Kidney epithelial cell (primary cell): ENCODE data around the gene AGPAT3. TPM values are rescaled to one million over a fixed set of nuclear protein-coding genes. Genes with fewer than 3 reads are reported as not detected.

Source experiments
- DNase-seq: peaks from one replicate; pipeline ENCODE4 v3.0.0-alpha.2; 2010; ENCODE audit warnings: low read depth
- H3K27me3 ChIP-seq: 2 replicates; pipeline ENCODE4 v1.6.0; 2011; ENCODE audit warnings: low read length; ENCODE audit not compliant: control insufficient read depth, insufficient read depth
- H3K36me3 ChIP-seq: 2 replicates; pipeline ENCODE4 v1.5.1; 2011; ENCODE audit warnings: low read length; ENCODE audit not compliant: control insufficient read depth, insufficient read depth
- H3K4me3 ChIP-seq: 2 replicates; pipeline ENCODE4 v1.5.1; 2011; ENCODE audit warnings: low read depth, mild to moderate bottlenecking, control low read depth, low read length
- total RNA-seq: library from RNA; depleted of rRNA; stranded (reverse); fragments of >200 nt; gene quantifications from 2 replicates; pipeline ENCODE4 v1.2.3, GENCODE V29; 2015
- TF ChIP-seq, protein P1 (sequence below): IDR thresholded peaks from 2 replicates; pipeline ENCODE4 v1.5.1; 2011; ENCODE audit warnings: mild to moderate bottlenecking, moderate library complexity, low read length, control low read depth, inconsistent platforms; ENCODE audit not compliant: insufficient read depth, poor library complexity, severe bottlenecking

AGPAT3 gene
- total RNA-seq, 1 donor from 2014 or later, result 62.3 TPM

DNA sequence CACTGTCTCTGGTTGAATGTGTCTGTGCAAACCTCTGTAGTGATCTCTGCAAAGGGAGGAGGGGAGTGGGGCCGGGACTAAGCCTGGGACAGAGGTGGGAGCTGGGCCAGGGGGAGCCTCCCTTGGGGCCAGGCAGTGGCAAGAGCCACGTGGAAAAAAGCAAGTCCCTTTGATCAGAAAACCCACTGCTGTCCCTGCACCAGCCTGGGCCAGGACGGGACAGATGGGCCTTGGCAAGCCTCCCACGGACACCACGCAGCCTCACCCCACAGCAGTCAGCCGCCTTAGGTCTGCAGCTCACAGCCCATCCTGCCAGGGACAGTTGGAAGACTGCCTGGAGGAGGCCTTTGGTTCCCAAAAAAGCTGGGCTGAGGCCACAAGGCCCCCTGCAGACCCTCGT, 135.3 kb downstream of the AGPAT3 start:
- DNase-seq, result no peak
- H3K27me3 ChIP-seq, result no peaks in the 10 kb centered on the region
- TF ChIP-seq, protein P1, sequence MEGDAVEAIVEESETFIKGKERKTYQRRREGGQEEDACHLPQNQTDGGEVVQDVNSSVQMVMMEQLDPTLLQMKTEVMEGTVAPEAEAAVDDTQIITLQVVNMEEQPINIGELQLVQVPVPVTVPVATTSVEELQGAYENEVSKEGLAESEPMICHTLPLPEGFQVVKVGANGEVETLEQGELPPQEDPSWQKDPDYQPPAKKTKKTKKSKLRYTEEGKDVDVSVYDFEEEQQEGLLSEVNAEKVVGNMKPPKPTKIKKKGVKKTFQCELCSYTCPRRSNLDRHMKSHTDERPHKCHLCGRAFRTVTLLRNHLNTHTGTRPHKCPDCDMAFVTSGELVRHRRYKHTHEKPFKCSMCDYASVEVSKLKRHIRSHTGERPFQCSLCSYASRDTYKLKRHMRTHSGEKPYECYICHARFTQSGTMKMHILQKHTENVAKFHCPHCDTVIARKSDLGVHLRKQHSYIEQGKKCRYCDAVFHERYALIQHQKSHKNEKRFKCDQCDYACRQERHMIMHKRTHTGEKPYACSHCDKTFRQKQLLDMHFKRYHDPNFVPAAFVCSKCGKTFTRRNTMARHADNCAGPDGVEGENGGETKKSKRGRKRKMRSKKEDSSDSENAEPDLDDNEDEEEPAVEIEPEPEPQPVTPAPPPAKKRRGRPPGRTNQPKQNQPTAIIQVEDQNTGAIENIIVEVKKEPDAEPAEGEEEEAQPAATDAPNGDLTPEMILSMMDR, result no peak
- no peak overlapping the region for H3K4me3 ChIP-seq
- H3K36me3 ChIP-seq, result no peaks in the 10 kb centered on the region

- no peaks in the 10 kb centered on the region for H3K27me3 ChIP-seq
- H3K36me3 ChIP-seq, result no peaks in the 10 kb centered on the region
- no peak for DNase-seq
- no peak overlapping the region for H3K4me3 ChIP-seq
- TF ChIP-seq, protein P1, result no peak
Measured at GRCh38 chr21:44002511-44002910, 137.5 kb downstream of the AGPAT3 start.

- no peaks in the 10 kb centered on the region for H3K36me3 ChIP-seq
- no peak overlapping the region for H3K4me3 ChIP-seq
- no peaks in the 10 kb centered on the region for H3K27me3 ChIP-seq
- no peak for DNase-seq
- TF ChIP-seq, protein P1, result no peak
Measured at GRCh38 chr21:44003307-44003966, 138.4 kb downstream of the AGPAT3 start.

DNA sequence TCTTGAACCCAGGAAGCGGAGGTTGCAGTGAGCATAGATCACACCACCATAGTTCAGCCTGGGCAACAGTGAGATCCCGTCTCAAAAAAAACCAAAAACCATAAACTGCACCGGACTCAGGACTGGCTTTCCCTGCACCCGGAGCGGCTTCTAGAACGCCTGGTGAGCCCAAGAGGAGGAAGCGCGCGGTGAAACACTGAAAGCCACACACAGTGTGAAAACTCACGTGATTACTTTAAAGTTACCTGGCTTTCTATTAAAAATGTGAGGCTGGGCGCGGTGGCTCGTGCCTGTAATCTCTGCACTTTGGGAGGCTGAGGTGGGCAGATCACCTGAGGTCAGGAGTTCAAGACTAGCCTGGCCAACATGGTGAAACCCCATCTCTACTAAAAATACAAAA, 140.0 kb downstream of the AGPAT3 start:
- no peak overlapping the region for H3K4me3 ChIP-seq
- no peaks in the 10 kb centered on the region for H3K36me3 ChIP-seq
- no peaks in the 10 kb centered on the region for H3K27me3 ChIP-seq
- no peak for DNase-seq
- TF ChIP-seq, protein P1, result no peak

GRCh38 chr21:44005593-44005992, 140.6 kb downstream of the AGPAT3 start:
- Histone ChIP-seq H3K4me3 (no peak overlapping the region), H3K36me3 (no peaks in the 10 kb centered on the region), H3K27me3 (no peaks in the 10 kb centered on the region)
- TF ChIP-seq, protein P1, result no peak
- DNase-seq, result no peak

- H3K27me3 ChIP-seq, result no peaks in the 10 kb centered on the region
- TF ChIP-seq, protein P1, result no peak
Measured at GRCh38 chr21:44006017-44006619, 141.1 kb downstream of the AGPAT3 start.

More at GRCh38 chr21:44006017-44006619, 141.1 kb downstream of the AGPAT3 start:
- Histone ChIP-seq H3K36me3 (no peaks in the 10 kb centered on the region), H3K4me3 (no peak overlapping the region)
- DNase-seq, result peak; percentile 81
